Subcutaneous abdominal adipose tissue (tissue), 5 donors: ENCODE results near the gene SPIN2B.
"Not testable (repeated sequence)": the region's sequence is repeated elsewhere in the genome, so short reads cannot be mapped to it uniquely, and the experiment has no call there.

Experiments used
- H3K27ac ChIP-seq: one replicate; pipeline ENCODE4 v1.7.0; 2013; ENCODE audit warnings: low read depth, mild to moderate bottlenecking, inconsistent platforms, low read length, moderate library complexity
- H3K27me3 ChIP-seq, 5 donors: one replicate each; pipeline ENCODE4 v1.7.0; 2013; ENCODE audit warnings: low read length in 5 of 5, inconsistent platforms in 1 of 5; ENCODE audit not compliant: control insufficient read depth in 5 of 5, insufficient read depth in 4 of 5
- H3K36me3 ChIP-seq, 5 donors: one replicate each; pipeline ENCODE4 v1.7.0; 2013; ENCODE audit warnings: low read length in 5 of 5; ENCODE audit not compliant: control insufficient read depth in 5 of 5, insufficient read depth in 5 of 5
- H3K4me1 ChIP-seq, 5 donors: one replicate each; pipeline ENCODE4 v1.7.0; 2013; ENCODE audit warnings: low read length in 5 of 5, mild to moderate bottlenecking in 3 of 5, moderate library complexity in 1 of 5; ENCODE audit not compliant: control insufficient read depth in 5 of 5, insufficient read depth in 5 of 5
- H3K4me3 ChIP-seq, 5 donors: one replicate each; pipeline ENCODE4 v1.7.0; 2013; ENCODE audit warnings: low read length in 5 of 5, low read depth in 1 of 5
- H3K9ac ChIP-seq, 5 donors: one replicate each; pipeline ENCODE4 v1.7.0; 2013; ENCODE audit warnings: low read length in 5 of 5, mild to moderate bottlenecking in 4 of 5, moderate library complexity in 3 of 5
- H3K9me3 ChIP-seq, 5 donors: one replicate each; pipeline ENCODE4 v1.7.0; 2013; ENCODE audit warnings: low read length in 5 of 5; ENCODE audit not compliant: control insufficient read depth in 5 of 5
- donor health status: healthy.
- donor health status: healthy.
- donor health status: healthy.
- donor health status: healthy.
- donor health status: healthy.

The SPIN2B gene

DNA sequence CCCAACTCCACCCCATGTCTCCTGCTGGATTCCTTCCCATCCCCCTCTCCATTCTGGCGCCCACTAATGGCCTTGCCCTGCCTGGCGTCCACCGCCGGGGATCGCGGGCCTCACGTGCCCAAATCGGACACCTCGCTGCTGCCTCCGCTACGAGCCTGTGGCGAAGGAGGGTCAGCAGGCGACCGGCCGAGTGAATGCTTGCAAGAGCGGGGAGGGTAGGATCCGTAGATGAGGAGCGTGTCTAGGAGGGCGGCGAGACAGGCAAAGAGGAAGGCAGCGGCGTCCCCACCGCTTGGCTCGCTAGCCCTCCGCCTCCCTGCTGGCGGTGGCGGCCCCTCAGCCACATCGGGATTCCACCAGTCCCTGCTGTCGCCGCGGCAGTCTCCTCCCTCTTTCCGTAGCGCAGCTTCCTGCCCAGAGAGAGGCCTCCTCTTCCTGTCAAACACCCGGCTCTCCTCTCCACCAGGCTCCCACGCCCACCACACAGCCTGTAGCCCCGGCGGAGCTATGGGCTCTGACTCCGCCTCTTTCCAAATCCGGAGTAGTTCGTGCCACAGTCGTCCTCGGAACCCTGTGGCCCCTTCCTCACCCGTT lies at the start of gene SPIN2B:
TSS of gene SPIN2B (minus strand) at position 387 of the 594 bp plus-strand sequence.
- peaks cover 0 to 2% (median 0%) of the 10 kb centered on the region in 5 donors for H3K36me3 ChIP-seq
- peak within 1 kb of the TSS; percentile 55 to 85 (median 77) for H3K4me3 ChIP-seq
- peaks cover 0 to 6% (median 0%) of the 10 kb centered on the region in 5 donors for H3K9me3 ChIP-seq
- no peak within 1 kb of the TSS for H3K27ac ChIP-seq
- H3K4me1 ChIP-seq = peaks cover 0 to 6% (median 0%) of the 10 kb centered on the region in 5 donors
- peak within 1 kb of the TSS in 4 of 5 donors; percentile 6 to 76 (median 47) for H3K9ac ChIP-seq
- H3K27me3 ChIP-seq = no peaks in the 10 kb centered on the region

DNA sequence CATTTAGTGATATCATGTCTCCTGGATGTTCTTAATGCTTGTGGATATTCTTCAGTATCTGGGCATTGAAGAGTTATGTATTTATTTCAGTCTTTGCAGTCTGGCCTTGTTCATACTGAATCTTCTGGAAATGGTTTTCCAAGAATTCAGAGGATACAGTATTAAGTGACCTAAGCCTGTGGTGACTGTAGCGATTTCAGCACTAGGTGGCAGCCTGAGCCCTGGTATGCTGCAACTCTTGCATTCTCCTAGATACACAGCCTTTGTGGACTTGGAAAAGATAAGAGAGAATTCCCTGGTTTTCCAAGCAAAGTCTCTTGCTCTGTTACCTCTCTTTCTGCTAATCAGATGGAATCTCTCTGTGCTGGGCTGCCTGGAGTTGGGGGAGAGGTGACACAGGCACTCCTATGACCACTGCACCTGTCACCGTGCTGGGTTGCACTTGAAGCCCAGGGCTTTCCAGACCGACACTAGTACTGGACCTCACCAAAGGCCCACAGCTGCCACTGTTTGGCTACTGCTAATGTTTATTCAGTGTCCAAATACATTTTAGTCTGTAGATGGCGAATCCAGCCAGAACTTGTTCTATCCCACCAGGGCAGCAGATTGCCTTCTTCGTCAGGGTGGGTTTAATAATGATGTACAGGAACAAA lies 35.2 kb upstream of the SPIN2B start:
- H3K9me3 ChIP-seq = peaks cover 3 to 12% (median 11%) of the 10 kb centered on the region in 5 donors
- no peak overlapping the region for H3K27ac ChIP-seq
- H3K4me1 ChIP-seq = peaks cover 0 to 12% (median 9%) of the 10 kb centered on the region in 5 donors
- no peak overlapping the region for H3K9ac ChIP-seq
- H3K4me3 ChIP-seq = no peak overlapping the region
- H3K36me3 ChIP-seq = no peaks in the 10 kb centered on the region
- no peaks in the 10 kb centered on the region for H3K27me3 ChIP-seq

DNA sequence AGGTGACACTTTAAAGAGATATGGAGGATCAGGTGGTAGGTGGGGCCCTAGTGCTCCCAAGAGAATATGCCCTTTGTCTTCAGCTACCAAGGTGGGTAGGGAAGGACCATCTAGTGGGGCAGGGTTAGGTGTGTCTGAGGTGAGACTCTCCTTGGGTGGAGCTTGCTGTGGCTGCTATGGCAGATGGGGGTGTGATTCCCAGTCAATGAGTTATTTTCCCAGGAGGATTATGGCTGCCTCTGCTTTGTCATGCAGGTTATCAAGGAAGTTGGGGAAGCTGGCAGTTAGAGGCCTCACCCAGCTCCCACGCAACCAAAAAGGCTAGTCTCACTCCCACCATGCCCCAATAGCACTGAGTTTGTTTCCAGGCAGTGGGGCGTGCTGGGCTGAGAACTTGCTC lies 33.8 kb upstream of the SPIN2B start:
- Histone ChIP-seq H3K27ac (no peak overlapping the region), H3K9me3 (peaks cover 3 to 12% (median 11%) of the 10 kb centered on the region in 5 donors), H3K9ac (no peak overlapping the region), H3K36me3 (no peaks in the 10 kb centered on the region), H3K27me3 (no peaks in the 10 kb centered on the region), H3K4me3 (no peak overlapping the region), H3K4me1 (peaks cover 0 to 12% (median 9%) of the 10 kb centered on the region in 5 donors)

DNA sequence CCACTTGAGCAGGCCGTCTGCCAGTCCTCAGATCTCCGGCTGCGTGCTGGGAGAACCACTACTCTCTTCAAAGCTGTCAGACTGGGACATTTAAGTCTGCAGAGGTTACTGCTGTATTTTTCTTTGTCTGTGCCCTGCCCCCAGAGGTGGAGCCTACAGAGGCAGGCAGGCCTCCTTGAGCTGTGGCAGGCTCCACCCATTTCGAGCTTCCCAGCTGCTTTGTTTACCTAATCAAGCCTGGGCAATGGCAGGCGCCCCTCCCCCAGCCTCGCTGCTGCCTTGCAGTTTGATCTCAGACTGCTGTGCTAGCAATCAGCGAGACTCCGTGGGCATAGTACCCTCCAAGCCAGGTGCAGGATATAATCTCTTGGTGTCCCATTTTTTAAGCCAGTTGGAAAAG lies 30.9 kb upstream of the SPIN2B start:
- H3K4me3 ChIP-seq, H3K27me3 ChIP-seq, H3K9ac ChIP-seq, H3K36me3 ChIP-seq, H3K27ac ChIP-seq: not testable (repeated sequence)
- H3K9me3 ChIP-seq = peaks cover 3 to 12% (median 11%) of the 10 kb centered on the region in 5 donors
- peaks cover 0 to 12% (median 9%) of the 10 kb centered on the region in 5 donors for H3K4me1 ChIP-seq

DNA sequence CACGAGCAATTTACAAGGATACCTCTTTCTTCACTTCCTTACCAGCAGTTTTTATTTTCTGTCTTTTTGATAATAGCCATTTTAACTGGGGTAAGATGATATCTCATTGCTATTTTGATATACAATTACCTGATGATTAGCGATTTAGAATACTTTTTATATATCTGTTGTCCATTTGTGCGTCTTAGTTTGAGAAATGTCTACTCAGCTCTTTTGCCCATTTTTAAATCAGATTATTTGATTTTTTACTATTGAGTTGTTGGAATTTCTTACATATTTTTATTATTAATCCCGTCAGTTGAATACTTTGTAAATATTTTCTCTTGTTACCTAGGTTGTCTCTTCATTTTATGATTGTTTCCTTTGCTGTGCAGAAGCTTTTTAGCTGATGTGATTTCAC lies 17.3 kb upstream of the SPIN2B start:
- no peak overlapping the region for H3K4me3 ChIP-seq
- no peaks in the 10 kb centered on the region for H3K36me3 ChIP-seq
- H3K9ac ChIP-seq = no peak overlapping the region
- peaks cover 0 to 5% (median 0%) of the 10 kb centered on the region in 5 donors for H3K4me1 ChIP-seq
- H3K27ac ChIP-seq = no peak overlapping the region
- peaks cover 0 to 2% (median 0%) of the 10 kb centered on the region in 5 donors for H3K27me3 ChIP-seq
- H3K9me3 ChIP-seq = no peaks in the 10 kb centered on the region

DNA sequence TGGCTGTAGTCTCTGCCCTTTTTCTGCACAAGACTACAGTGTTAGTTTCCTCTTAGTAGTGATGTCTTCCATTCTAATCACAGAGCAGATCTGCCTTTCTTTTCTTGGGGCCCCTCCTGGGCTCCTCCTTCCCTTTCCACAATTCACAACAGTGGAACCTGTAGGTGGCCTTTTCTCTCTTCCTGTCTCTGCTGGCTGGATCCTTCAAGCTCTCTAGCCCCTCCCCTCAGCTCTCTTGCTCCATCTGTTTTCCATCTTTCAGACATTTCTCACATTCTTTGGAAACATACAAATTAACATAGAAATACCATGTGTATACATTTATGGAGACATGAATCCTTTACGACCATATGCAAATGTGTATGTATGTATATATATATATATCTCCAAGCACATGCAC lies 16.2 kb upstream of the SPIN2B start:
- Histone ChIP-seq H3K4me3 (peak overlapping the region; percentile 35 to 72 (median 65)), H3K27ac (no peak overlapping the region), H3K9ac (peak overlapping the region in 1 of 5 donors; percentile 43)

DNA sequence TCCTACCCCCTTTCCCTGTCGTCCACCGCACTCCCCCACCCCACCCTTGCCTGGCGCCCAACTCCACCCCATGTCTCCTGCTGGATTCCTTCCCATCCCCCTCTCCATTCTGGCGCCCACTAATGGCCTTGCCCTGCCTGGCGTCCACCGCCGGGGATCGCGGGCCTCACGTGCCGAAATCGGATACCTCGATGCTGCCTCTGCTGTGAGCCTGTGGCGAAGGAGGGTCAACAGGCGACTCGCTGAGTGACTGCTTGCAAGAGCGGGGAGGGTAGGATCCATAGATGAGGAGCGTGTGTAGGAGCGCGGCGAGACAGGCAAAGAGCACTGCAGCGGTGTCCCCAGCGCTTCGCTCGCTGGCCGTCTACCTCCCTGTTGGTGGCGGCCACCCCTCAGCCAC lies 15.7 kb upstream of the SPIN2B start, which contains the start of gene SPIN2A:
TSS of gene SPIN2A (minus strand) at position 325 of the 400 bp plus-strand sequence. CDS start 800 bp downstream, outside the sequence.
- H3K27me3 ChIP-seq, H3K4me1 ChIP-seq, H3K36me3 ChIP-seq, H3K9me3 ChIP-seq, H3K27ac ChIP-seq: not testable (repeated sequence)
- Histone ChIP-seq H3K4me3 (peak within 1 kb of the TSS; percentile 51 to 72 (median 65)), H3K9ac (peak within 1 kb of the TSS in 1 of 5 donors; percentile 43)

More for the DNA sequence above, 16.2 kb upstream of the SPIN2B start:
- no peaks in the 10 kb centered on the region for H3K9me3 ChIP-seq
- peaks cover 0 to 2% (median 0%) of the 10 kb centered on the region in 5 donors for H3K27me3 ChIP-seq
- H3K4me1 ChIP-seq = peaks cover 0 to 5% (median 0%) of the 10 kb centered on the region in 5 donors
- H3K36me3 ChIP-seq = no peaks in the 10 kb centered on the region

DNA sequence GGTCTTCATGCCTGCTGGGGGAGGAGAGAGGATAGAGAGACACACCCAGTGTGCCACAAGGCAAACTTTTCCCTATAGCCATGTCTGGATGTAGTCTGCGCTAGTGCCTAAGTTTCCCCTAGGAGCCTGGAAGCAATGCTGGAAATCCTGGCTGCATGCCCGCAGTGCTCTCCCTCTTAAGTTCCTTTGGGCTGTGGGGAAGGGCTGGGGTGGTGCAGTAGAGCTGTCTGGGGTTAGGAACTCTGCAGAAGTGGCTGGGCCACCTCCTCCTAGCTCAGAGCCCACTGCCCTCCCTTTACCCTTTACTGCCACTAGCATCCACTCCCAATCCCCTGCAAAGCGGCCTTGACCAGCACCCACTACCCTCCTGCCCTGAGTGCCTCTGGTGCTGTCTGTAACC lies 15.2 kb upstream of the SPIN2B start:
- peak overlapping the region; percentile 51 to 72 (median 65) for H3K4me3 ChIP-seq

DNA sequence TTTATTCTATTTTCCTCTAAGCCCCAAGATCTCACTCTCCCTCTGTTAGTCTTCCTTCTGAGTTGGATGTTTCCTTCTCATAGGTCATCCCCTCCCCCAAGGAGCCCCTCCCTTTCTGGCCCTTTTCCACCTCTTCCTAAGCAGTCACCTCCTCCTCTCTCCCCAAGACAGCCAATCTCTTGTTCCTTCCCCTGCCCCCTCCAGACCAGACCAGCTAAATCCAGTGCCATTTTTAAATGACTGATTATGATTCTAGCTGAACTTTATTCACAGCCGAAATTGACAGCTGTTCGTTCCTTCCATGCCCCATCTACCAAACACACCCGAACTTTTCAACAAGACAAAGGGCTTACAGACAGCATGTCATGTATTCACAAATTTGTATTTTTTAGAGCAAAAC lies 13.9 kb upstream of the SPIN2B start:
- Histone ChIP-seq H3K27ac (no peak overlapping the region), H3K27me3 (peaks cover 0 to 2% (median 0%) of the 10 kb centered on the region in 5 donors), H3K9ac (no peak overlapping the region), H3K36me3 (no peaks in the 10 kb centered on the region), H3K4me3 (no peak overlapping the region), H3K9me3 (no peaks in the 10 kb centered on the region), H3K4me1 (peaks cover 0 to 5% (median 0%) of the 10 kb centered on the region in 5 donors)

More for the DNA sequence above, 15.2 kb upstream of the SPIN2B start:
- not testable (repeated sequence) for H3K9ac ChIP-seq, H3K9me3 ChIP-seq, H3K27me3 ChIP-seq, H3K36me3 ChIP-seq, H3K4me1 ChIP-seq, H3K27ac ChIP-seq

DNA sequence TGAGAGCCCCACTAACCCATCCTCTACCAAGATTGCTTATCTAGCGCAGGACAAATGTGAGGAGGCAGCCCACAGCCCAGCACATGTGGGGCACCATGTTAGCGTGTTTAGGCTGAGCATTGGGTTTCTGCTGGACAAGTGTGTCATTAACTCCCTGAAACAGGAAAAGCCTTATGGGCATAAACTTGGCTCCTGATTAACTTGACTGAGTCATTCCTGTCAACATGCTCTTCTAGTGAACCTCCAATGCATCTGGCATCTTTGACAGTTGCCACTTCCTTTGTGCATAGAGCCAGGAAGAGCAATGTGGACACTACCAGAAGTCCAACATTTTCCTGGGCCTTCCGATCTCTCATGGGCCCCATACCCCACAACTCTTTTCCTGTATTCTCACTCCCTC lies 13.4 kb upstream of the SPIN2B start:
- Histone ChIP-seq H3K9me3 (no peaks in the 10 kb centered on the region), H3K4me1 (peaks cover 0 to 5% (median 0%) of the 10 kb centered on the region in 5 donors), H3K27me3 (peaks cover 0 to 2% (median 0%) of the 10 kb centered on the region in 5 donors), H3K27ac (no peak overlapping the region), H3K9ac (no peak overlapping the region), H3K4me3 (no peak overlapping the region), H3K36me3 (no peaks in the 10 kb centered on the region)
